Epithelial cell of proximal tubule (primary cell): ENCODE results near the gene MYBBP1A. TPM values are rescaled to one million over a fixed set of nuclear protein-coding genes. Genes with fewer than 3 reads are reported as not detected.
A peak's percentile ranks its signal among the peaks of the same experiment; 100 is the strongest.

Experiments
- DNase-seq: peaks from one replicate; pipeline ENCODE4 v3.0.0-alpha.2; 2011; ENCODE audit warnings: low read depth
- H3K4me3 ChIP-seq: 2 replicates; pipeline ENCODE4 v1.5.1; 2011; ENCODE audit warnings: low read depth, mild to moderate bottlenecking, low read length
- total RNA-seq: library from RNA; depleted of rRNA; stranded (reverse); fragments of >200 nt; gene quantifications from 2 replicates; pipeline ENCODE4 v1.2.3, GENCODE V29; 2015
- TF ChIP-seq, protein P1 (sequence below): conservative IDR thresholded peaks from 2 replicates; pipeline ENCODE4 v1.5.1; 2012; ENCODE audit warnings: low read depth, mild to moderate bottlenecking, low read length

The MYBBP1A gene
- total RNA-seq, 1 donor from 2014 or later: 70.9 TPM

GRCh38 chr17:4520894-4521600 is 34.1 kb downstream of the MYBBP1A start:
- TF ChIP-seq, protein P1, sequence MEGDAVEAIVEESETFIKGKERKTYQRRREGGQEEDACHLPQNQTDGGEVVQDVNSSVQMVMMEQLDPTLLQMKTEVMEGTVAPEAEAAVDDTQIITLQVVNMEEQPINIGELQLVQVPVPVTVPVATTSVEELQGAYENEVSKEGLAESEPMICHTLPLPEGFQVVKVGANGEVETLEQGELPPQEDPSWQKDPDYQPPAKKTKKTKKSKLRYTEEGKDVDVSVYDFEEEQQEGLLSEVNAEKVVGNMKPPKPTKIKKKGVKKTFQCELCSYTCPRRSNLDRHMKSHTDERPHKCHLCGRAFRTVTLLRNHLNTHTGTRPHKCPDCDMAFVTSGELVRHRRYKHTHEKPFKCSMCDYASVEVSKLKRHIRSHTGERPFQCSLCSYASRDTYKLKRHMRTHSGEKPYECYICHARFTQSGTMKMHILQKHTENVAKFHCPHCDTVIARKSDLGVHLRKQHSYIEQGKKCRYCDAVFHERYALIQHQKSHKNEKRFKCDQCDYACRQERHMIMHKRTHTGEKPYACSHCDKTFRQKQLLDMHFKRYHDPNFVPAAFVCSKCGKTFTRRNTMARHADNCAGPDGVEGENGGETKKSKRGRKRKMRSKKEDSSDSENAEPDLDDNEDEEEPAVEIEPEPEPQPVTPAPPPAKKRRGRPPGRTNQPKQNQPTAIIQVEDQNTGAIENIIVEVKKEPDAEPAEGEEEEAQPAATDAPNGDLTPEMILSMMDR: no peak
- no peak overlapping the region for H3K4me3 ChIP-seq
- peak; percentile 41 for DNase-seq

DNA sequence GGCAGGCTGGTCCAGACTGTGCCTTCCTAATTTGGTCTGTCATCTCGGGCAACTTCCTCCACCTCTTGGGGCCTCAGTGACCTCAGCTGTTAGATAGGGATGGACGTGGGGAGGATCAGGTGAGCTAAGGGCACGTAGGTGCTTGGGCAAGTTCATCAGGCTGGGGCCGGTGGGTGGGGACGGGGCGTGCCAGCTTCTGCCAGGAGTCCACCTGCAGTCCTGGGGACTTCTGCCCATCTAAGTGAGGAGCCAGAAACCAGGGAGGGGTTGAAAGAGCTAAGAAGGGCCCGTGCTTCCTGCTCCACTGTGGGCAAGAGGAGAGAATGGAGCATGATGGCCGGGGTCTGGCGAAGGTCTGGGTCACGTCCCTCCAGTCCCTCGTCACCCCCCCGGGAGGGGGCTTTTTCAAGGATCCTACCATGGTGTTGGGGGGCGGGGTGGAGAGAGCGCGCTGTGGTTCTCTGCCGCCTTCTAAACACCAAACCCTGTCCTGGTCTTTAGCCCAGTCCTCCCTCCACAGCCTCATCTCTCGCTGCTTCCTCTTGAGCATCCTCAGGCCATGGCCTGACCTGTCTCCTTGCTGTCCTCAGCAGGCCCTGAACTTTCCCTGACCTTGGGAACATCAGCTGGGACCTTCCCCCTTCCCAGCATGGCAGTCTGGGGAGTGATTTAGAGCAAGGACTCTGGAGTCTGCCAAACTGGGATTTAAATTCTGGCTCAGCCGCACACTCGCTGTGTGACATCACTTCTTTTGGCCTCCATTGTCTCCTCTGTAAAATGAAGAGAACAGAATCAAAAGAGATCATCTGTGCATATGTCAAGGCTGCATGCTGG is 34.9 kb downstream of the MYBBP1A start:
- TF ChIP-seq, protein P1: no peak
- no peak for DNase-seq
- no peak overlapping the region for H3K4me3 ChIP-seq

GRCh38 chr17:4519361-4519788 is 35.8 kb downstream of the MYBBP1A start:
- DNase-seq: no peak
- TF ChIP-seq, protein P1: no peak
- H3K4me3 ChIP-seq: no peak overlapping the region

- TF ChIP-seq, protein P1: no peak
- H3K4me3 ChIP-seq: no peak overlapping the region
- DNase-seq: no peak
These were observed 36.3 kb downstream of the MYBBP1A start for GRCh38 chr17:4518901-4519300.

DNA sequence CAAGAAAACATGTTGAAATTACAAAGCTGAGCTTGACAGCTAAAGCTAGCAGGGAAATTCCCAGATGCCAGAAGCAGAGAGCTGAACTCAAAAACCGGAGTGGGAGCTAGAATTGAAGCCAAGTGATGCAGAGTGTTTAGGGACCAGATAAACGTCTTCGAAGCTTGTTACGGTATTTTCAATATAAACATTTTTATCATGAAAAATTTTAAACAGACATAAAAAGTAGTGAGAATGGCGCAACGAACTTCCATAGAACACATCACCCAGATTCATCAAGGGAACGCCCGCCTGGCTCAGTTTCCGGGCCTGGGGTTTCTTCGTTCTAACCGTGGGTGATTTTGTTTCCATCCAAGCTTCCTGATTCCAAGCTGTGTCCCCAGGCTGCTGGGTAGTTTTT is 38.4 kb downstream of the MYBBP1A start:
- H3K4me3 ChIP-seq: no peak overlapping the region
- DNase-seq: no peak
- TF ChIP-seq, protein P1: no peak

GRCh38 chr17:4515501-4515900 is 39.7 kb downstream of the MYBBP1A start:
- no peak for DNase-seq
- TF ChIP-seq, protein P1: no peak
- no peak overlapping the region for H3K4me3 ChIP-seq

- TF ChIP-seq, protein P1: no peak
- DNase-seq: no peak
- H3K4me3 ChIP-seq: no peak overlapping the region
These were observed 40.4 kb downstream of the MYBBP1A start for GRCh38 chr17:4514779-4515178.
